Measurements from ENCODE around the gene MYBPHL.
"Not testable (repeated sequence)": the region's sequence is repeated elsewhere in the genome, so short reads cannot be mapped to it uniquely, and the experiment has no call there.

The MYBPHL gene

GRCh38 chr1:109307274-109308021 lies 637 bp upstream of the MYBPHL start:
- no peak for DNase-seq (ENCODE audit: low read depth, low spot score)

DNA sequence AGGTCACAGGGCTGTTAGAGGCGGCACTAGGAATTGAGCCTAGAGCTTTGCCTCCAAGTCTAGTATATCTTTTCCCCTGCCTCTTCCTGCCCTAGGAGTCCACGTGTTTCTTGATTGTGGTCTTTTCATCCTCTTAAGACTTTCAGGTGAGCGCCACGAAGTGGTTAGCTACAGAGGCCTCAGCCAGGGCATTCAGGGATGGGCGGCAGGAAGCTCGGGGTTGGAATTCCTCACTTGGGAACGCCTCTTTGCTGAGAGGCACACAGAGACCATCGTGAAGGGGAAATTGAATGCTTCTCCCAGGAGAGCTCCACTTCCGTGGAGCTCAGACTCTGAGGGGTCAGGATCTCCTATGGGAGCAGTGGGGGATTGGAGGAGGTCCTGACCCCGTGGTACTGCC lies 820 bp downstream of the MYBPHL start:
- DNase-seq (ENCODE audit: low read depth, low spot score): not testable (repeated sequence)

DNA sequence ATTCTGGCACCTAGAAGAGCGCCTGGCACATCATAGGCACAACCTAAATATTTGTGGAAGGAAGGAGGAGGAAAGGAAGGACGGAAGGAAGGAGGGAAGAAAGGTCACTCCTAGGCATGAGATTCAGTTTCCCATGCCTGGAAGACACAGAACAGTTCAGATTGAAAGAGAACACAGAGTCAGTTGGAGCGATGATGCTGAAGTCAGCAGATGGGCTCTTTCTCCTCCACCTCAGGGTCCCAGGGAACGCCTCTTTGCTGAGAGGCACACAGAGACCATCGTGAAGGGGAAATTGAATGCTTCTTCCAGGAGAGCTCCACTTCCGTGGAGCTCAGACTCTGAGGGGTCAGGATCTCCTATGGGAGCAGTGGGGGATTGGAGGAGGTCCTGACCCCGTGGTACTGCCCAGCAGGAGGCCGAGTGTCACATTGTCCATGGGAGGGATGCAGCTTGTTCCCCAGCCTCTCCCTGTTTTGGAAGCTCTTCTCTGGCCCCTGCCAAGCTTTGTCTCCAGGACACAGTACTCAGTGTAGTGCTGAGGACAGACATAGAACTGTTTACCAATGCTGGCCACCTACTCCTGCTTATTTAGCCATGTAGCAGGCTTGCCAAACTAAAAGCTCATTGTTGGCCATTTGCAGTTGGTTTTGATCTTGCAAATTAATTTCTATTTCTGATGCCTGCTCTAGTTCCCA lies 2.4 kb downstream of the MYBPHL start:
- DNase-seq (ENCODE audit: low read depth, low spot score): no peak

DNA sequence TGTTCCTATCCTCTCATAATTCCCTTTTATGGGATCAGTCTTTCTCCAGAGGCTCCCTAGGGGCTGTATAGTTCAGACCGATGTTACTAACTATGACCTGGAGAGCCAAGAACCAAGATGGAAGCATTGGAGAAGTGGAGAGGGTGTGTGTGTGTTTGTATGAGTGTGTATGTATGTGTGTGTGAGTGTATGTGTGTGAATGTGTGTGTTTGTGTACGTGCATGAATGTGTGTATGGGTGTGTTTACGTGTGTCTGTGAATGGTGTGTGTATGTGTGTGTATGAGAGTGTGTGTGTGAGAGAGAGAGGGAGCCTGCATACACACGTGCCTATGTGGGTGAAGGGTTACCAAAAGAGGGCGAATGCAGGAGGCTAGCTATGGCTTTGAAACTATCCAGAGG lies 4.9 kb downstream of the MYBPHL start:
- DNase-seq (ENCODE audit: low read depth, low spot score): no peak

DNA sequence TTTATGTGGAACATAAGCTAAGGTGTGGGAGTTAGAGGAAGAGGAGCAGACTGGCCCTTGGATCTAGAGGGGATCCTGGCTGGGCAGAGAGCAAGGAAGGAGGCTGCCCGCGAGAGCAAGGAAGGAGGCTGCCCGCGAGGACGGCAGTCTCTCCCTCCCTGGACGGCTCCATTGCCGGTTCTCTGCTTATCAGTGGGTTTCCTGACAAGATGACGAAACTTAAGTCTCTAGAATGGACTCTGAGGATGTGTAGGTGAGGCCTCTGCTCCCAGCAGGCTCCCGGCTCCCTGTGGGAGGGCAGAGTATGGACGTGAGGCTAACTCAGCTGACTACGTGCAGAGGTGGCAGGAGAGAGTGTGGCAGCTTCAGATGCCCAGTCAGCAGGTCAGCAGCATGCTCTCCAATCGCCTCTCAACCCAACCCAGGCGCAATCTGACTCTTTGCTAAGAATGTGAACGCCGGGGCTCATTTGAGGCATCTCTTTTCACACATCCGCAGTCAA lies 6.1 kb downstream of the MYBPHL start:
- no peak for DNase-seq (ENCODE audit: low read depth, low spot score)

DNA sequence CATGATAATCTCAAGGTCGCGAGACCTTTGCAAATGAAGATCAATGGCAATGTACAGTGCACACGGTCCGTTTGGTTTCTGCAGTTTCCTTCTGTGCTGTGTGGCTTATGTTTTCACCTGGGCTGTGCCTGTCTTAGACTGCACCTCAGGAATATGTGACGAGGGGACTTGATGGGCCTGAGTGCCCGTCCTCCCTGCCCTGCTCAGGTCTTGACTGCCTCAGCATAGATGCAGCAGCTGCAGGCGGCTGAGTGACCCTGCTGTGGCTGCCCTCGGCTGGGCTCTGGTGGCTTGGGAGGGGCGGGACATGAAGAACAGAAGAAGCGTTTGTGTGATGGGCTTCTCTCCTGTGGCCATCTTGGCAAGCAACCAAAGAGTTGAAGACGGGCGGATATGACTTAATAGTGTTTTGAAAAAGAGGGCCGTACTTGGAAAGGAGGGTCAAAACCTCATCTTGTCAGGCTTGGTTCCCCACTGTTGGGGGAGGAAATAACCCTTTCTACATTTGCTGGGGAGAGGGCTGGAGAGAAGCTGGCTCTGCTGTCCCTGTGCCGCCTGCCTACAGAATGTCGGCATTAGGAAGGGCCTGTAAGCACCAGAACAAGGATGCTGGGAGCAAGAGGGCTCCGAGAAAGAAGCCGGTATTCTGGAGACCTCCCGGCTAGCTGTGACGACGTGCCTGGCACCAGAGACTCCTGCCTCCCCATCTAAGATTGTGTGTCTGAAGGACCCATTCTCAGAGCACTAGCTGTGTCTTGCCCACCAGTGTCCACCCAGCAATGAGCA lies 7.1 kb downstream of the MYBPHL start:
- no peak for DNase-seq (ENCODE audit: low read depth, low spot score)

GRCh38 chr1:109298666-109299557 lies 7.9 kb downstream of the MYBPHL start:
- DNase-seq (ENCODE audit: low read depth, low spot score): no peak

- no peak for DNase-seq (ENCODE audit: low read depth, low spot score)
Measured at GRCh38 chr1:109296782-109297181, 10.0 kb downstream of the MYBPHL start.

GRCh38 chr1:109295712-109296415 lies 10.9 kb downstream of the MYBPHL start:
- DNase-seq (ENCODE audit: low read depth, low spot score): no peak

DNA sequence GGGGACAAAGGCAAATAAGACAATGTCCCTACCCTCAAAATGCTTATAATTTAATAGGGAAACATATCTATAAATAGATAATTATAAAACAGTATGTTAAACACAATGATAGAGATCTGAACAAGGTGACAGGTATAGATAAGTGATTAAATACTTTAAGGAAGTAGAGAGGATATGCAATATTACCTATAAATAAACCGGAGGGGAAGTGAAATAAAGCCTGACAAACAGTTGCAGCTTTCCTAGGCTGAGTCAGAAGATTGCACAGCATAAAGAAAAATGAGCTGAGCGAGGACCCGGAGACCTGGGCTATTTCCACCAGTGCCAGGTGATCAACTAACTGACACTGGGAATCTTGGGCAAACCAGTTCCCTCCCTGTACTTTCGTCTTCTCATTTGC lies 12.3 kb downstream of the MYBPHL start:
- no peak for DNase-seq (ENCODE audit: low read depth, low spot score)

GRCh38 chr1:109293026-109293425 lies 13.8 kb downstream of the MYBPHL start:
- DNase-seq (ENCODE audit: low read depth, low spot score): no peak

GRCh38 chr1:109292364-109292763 lies 14.4 kb downstream of the MYBPHL start:
- no peak for DNase-seq (ENCODE audit: low read depth, low spot score)

DNA sequence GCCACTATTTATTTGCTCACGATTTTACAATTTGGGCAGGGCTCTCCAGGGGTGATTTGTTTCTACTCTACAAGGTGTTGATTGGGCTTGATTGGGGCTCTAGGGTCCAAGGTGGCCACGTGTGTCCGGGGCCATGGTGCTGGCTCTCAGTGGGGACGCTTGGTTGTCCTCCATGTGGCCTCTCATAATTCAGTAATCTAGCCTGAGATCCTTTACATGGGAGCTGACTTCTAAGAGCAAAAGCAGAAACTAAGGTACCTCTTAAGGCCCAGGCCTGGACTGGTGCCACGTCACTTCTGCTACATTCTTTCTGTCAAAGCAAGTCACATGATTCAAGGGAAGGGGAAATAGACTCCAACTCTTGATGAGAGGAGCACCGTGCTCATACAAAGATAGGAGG lies 15.8 kb downstream of the MYBPHL start:
- no peak for DNase-seq (ENCODE audit: low read depth, low spot score)

GRCh38 chr1:109290137-109290536 lies 16.7 kb downstream of the MYBPHL start:
- DNase-seq (ENCODE audit: low read depth, low spot score): no peak

GRCh38 chr1:109286762-109287161 lies 20.0 kb downstream of the MYBPHL start:
- DNase-seq (ENCODE audit: low read depth, low spot score): not testable (repeated sequence)

DNA sequence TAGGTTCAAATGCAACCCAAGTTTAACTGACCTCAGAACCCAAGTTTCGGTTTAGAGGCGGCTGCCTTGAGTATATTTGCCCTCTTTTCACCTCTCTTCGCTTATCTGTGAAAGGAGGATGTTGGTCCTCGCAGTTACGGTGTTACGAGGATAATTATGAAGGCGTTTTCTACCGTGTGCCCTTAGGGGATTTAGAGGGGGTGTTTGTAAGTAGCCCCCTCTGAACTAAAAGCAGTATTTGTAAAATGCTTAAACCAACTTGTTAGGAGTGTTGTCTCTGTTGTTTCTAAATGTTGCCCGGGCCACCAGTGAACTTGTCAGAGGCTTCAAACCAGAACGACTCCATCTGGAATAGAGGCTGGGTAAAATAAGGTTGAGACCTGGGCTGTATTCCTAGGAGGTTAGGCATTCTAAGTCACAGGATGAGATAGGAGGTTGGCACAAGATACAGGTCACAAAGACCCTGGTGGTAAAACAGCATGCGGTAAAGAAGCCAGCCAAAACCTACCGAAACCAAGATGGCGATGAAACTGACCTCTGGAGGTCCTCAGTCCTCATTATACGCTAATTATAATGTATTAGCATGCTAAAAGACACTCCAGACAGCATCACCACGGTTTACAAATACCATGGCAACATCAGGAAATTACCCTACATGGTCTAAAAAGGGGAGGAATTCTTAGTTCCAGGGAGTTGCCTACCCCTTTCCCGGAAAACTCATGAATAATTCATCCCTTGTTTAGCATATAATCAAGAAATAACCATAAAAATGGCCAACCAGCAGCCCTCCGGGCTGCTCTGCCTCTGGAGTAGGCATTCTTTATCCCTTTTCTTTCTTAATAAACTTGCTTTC lies 22.8 kb downstream of the MYBPHL start:
- no peak for DNase-seq (ENCODE audit: low read depth, low spot score)

- DNase-seq (ENCODE audit: low read depth, low spot score): peak; percentile 79
Measured at GRCh38 chr1:109282952-109283747, 23.7 kb downstream of the MYBPHL start, which contains the start of gene PSRC1. TSS of gene PSRC1 (minus strand) at chr1:109283145.

- DNase-seq (ENCODE audit: low read depth, low spot score): no peak
Measured at GRCh38 chr1:109282497-109282951, 24.3 kb downstream of the MYBPHL start.

Measured in activated naive CD8-positive, alpha-beta T cell treated with anti-CD3 and anti-CD28 coated beads, Interleukin-2, amount 50 U/mL, for 16 hours (primary cell).